ENCODE data around the gene F2R. TPM values are rescaled to one million over a fixed set of nuclear protein-coding genes. Genes with fewer than 3 reads are reported as not detected.
A peak's percentile ranks its signal among the peaks of the same experiment; 100 is the strongest.

The F2R gene
- total and polyA plus RNA-seq, 2 donors (not counting 3 experiments of a cell fraction or from before 2014, with no cell fraction given) = 342 to 599 TPM

- Histone ChIP-seq H3K27ac (ENCODE audit: insufficient read depth, low read depth, low read length) (peak overlapping the region; percentile 89), H3K36me3 (ENCODE audit: control insufficient read depth in 2 of 2, extremely low read depth in 1 of 2, insufficient read depth in 2 of 2, low read length in 2 of 2) (peaks cover 2 to 9% of the 10 kb centered on the region in 2 experiments), H3K9me3 (replicated peaks; ENCODE audit: control insufficient read depth, insufficient read depth, low read length) (no peaks in the 10 kb centered on the region), H3K4me2 (ENCODE audit: insufficient read depth, low read length) (peak overlapping the region; percentile 93), H3K9me1 (replicated peaks; ENCODE audit: control insufficient read depth, extremely low read depth, insufficient read depth, low read length) (no peaks in the 10 kb centered on the region), H3K4me3 (replicated peaks in 1 of 3; ENCODE audit: insufficient read depth in 1 of 3, low read depth in 1 of 3, low read length in 3 of 3) (peak overlapping the region; percentile 81 to 100 (median 99)), H3K27me3 (ENCODE audit: control insufficient read depth in 2 of 2, insufficient read depth in 2 of 2, low read length in 2 of 2) (no peaks in the 10 kb centered on the region), H3K4me1 (ENCODE audit: control insufficient read depth, extremely low read depth, insufficient read depth, low read length) (peaks cover 48% of the 10 kb centered on the region), H2AFZ (ENCODE audit: low read depth, low read length) (no peak overlapping the region), H3K9ac (replicated peaks; ENCODE audit: extremely low read depth, insufficient read depth, low read length) (peak overlapping the region; percentile 100), H3K79me2 (ENCODE audit: control insufficient read depth, insufficient read depth, low read length) (peaks cover 74% of the 10 kb centered on the region), H4K20me1 (replicated peaks; ENCODE audit: control insufficient read depth, extremely low read depth, insufficient read depth, low read length) (peaks cover 14% of the 10 kb centered on the region)
- TF ChIP-seq MYC (IDR thresholded peaks at IDR 0.05; ENCODE audit: low read depth, low read length) (no peak), EZH2 (IDR thresholded peaks at IDR 0.05; ENCODE audit: borderline replicate concordance, low read depth, low read length, severe bottlenecking) (no peak), GATA2 (IDR thresholded peaks at IDR 0.05; ENCODE audit: insufficient read depth, insufficient read length, low read depth, low read length) (no peak), JUN (IDR thresholded peaks at IDR 0.05; ENCODE audit: borderline replicate concordance, insufficient read depth, insufficient read length, low read depth) (peak; percentile 49), POLR2AphosphoS5 (IDR thresholded peaks at IDR 0.05; ENCODE audit: insufficient read depth, low read depth, low read length) (peak; percentile 87), MAX (IDR thresholded peaks at IDR 0.05; ENCODE audit: insufficient read depth, insufficient read length) (no peak), POLR2A (IDR thresholded peaks at IDR 0.05; ENCODE audit: low read depth, low read length) (peak; percentile 91), FOS (IDR thresholded peaks at IDR 0.05; ENCODE audit: borderline replicate concordance, insufficient read depth, low read length) (peak; percentile 55), CTCF (IDR thresholded peaks at IDR 0.05; ENCODE audit: extremely low read depth in 1 of 2, insufficient read depth in 1 of 2, low read depth in 1 of 2, low read length in 2 of 2) (no peak)
- POLR2A ChIA-PET = interaction anchor here (0.5 to 1.4 kb wide), 5 partner anchors 10 to 87 kb away, joined by 3 to 10 read pairs (median 4); no protein-coding TSS in a partner anchor
- BruUV-seq (replicated peaks) = no TSS peak
- CTCF ChIA-PET = interaction anchor here (0.5 to 9.8 kb wide), 7 partner anchors 27 to 124 kb away, joined by 3 to 79 read pairs (median 6); no protein-coding TSS in a partner anchor
- FAIRE-seq = peak; percentile 81
- intact Hi-C loops (cut with micrococcal nuclease) (loop anchor here (1.0 to 5.0 kb wide), 4 partner anchors 21 to 774 kb away; partner anchors contain the start of genes F2RL1 and WDR41), dilution Hi-C loops (cut with MboI; ENCODE audit: extremely low pct_ligation_motif_present, low sequenced_read_pairs) (no loop called here)
- peak; percentile 90 for DNase-seq (ENCODE audit: low read depth, low spot score)
Observed at GRCh38 chr5:76718381-76718832, 2.5 kb downstream of the F2R start.

Measured in endothelial cell of umbilical vein (primary cell).